Sigmoid colon (tissue), 7 donors: ENCODE measurements around the gene DEGS1. TPM values are rescaled to one million over a fixed set of nuclear protein-coding genes. Genes with fewer than 3 reads are reported as not detected.

ENCODE experiments used
- DNase-seq: peaks from one replicate; pipeline ENCODE4 v3.0.0-alpha.2; 2019
- H3K27ac ChIP-seq, 4 donors: fragments of 200-600 bp; sonication (generic); one replicate each; pipeline ENCODE4 v1.5.1; 2016 to 2019; ENCODE audit warnings: mild to moderate bottlenecking in 1 of 4
- H3K27me3 ChIP-seq, 3 donors: fragments of 200-600 bp; sonication (generic); one replicate each; pipeline ENCODE4 v1.5.1; 2019; ENCODE audit warnings: mild to moderate bottlenecking in 1 of 3
- H3K36me3 ChIP-seq, 4 donors: fragments of 200-600 bp; sonication (generic); one replicate each; pipeline ENCODE4 v1.5.1; 2016 to 2019
- H3K4me1 ChIP-seq, 4 donors: fragments of 200-600 bp; sonication (generic); one replicate each; pipeline ENCODE4 v1.5.1; 2017 to 2019
- H3K4me3 ChIP-seq, 4 donors: fragments of 200-600 bp; sonication (generic); one replicate each; pipeline ENCODE4 v1.5.1; 2017 to 2019; ENCODE audit warnings: mild to moderate bottlenecking in 2 of 4, moderate library complexity in 1 of 4
- H3K9me3 ChIP-seq, 4 donors: fragments of 200-600 bp in 3 of 4; sonication (generic) in 3 of 4; one replicate each; pipeline versions ENCODE4 v1.5.1 to v1.6.1; 2013 to 2019
- CTCF ChIP-seq, 4 experiments: fragments of 450-650 bp in 3 of 4; fragments of 200-600 bp in 1 of 4; IDR thresholded peaks; one replicate each; pipeline ENCODE4 v1.5.1; 2016 to 2019; ENCODE audit warnings: antibody characterized with exemption in 4 of 4, mild to moderate bottlenecking in 3 of 4, moderate library complexity in 2 of 4
- EP300 ChIP-seq, 4 donors: sonication (generic); formaldehyde crosslinking; IDR thresholded peaks; one replicate each; pipeline ENCODE4 v1.6.1; 2017; ENCODE audit warnings: antibody characterized with exemption in 4 of 4
- POLR2A ChIP-seq, 2 donors: fragments of 450-650 bp; IDR thresholded peaks; one replicate each; pipeline ENCODE4 v1.6.1; 2016; ENCODE audit warnings: antibody characterized with exemption in 2 of 2, mild to moderate bottlenecking in 2 of 2, moderate library complexity in 2 of 2
- POLR2AphosphoS5 ChIP-seq, 4 donors: sonication (generic); formaldehyde crosslinking; IDR thresholded peaks; one replicate each; pipeline ENCODE4 v1.6.1; 2017; ENCODE audit warnings: antibody characterized with exemption in 4 of 4
- WGBS, 2 donors: extraction: QIAGEN DNeasy Blood & Tissue Kit; methylation state at CpG; one replicate each; pipeline ENCODE4 v1.1.7; 2013; 5-methylcytosine and 5-hydroxymethylcytosine counted together
- intact Hi-C: fragments of 100-400 bp; cut with DNase I; formaldehyde crosslinking; loops from one replicate; pipeline ENCODE4 v1.15.1; 2023
- polyA plus RNA-seq, 3 donors: library from polyadenylated mRNA; stranded (reverse); fragments of 200-250 nt; gene quantifications; one replicate each; pipeline ENCODE4 v1.2.3, GENCODE V29; 2013
- total RNA-seq, 4 donors: library from RNA; depleted of rRNA; stranded (reverse); fragments of >200 nt; gene quantifications; one replicate each; pipeline ENCODE4 v1.1.0, GENCODE V29; 2016
- donor health status: healthy with polysubstance abuse.
- donor health status: Bipolar disorder and iron deficiency.
- donor health status: healthy.

DEGS1 gene
- total and polyA plus RNA-seq, 7 donors = 4.8 to 111 (median 84.6) TPM

GRCh38 chr1:224217655-224218623 is 34.9 kb downstream of the DEGS1 start:
- Histone ChIP-seq H3K27me3 (no peaks in the 10 kb centered on the region), H3K36me3 (no peaks in the 10 kb centered on the region), H3K4me1 (peaks cover 0 to 11% (median 9%) of the 10 kb centered on the region in 4 donors), H3K27ac (no peak overlapping the region), H3K4me3 (no peak overlapping the region), H3K9me3 (no peaks in the 10 kb centered on the region)
- TF ChIP-seq POLR2AphosphoS5 (IDR thresholded peaks at IDR 0.05) (no peak), EP300 (IDR thresholded peaks at IDR 0.05) (no peak), POLR2A (IDR thresholded peaks at IDR 0.05) (no peak), CTCF (IDR thresholded peaks at IDR 0.05) (no peak)
- 83 to 90% methylated on average over 11 of the region's 11 CpGs for WGBS, 2 donors
- no peak for DNase-seq
- intact Hi-C loops = no loop called here

GRCh38 chr1:224219011-224219611 is 36.1 kb downstream of the DEGS1 start:
- DNase-seq = no peak
- H3K27ac ChIP-seq = no peak overlapping the region
- no peaks in the 10 kb centered on the region for H3K27me3 ChIP-seq
- peaks cover 0 to 13% (median 7%) of the 10 kb centered on the region in 4 donors for H3K4me1 ChIP-seq
- whole genome bisulfite sequencing, 2 donors = 83 to 87% methylated on average over 5 of the region's 5 CpGs
- TF ChIP-seq EP300 (IDR thresholded peaks at IDR 0.05) (no peak), POLR2A (IDR thresholded peaks at IDR 0.05) (no peak), POLR2AphosphoS5 (IDR thresholded peaks at IDR 0.05) (no peak), CTCF (IDR thresholded peaks at IDR 0.05) (no peak)
- intact Hi-C loops = no loop called here
- H3K9me3 ChIP-seq = no peaks in the 10 kb centered on the region
- H3K4me3 ChIP-seq = no peak overlapping the region
- no peaks in the 10 kb centered on the region for H3K36me3 ChIP-seq

GRCh38 chr1:224219612-224220059 is 36.6 kb downstream of the DEGS1 start:
- TF ChIP-seq EP300 (IDR thresholded peaks at IDR 0.05) (no peak), POLR2A (IDR thresholded peaks at IDR 0.05) (no peak), CTCF (IDR thresholded peaks at IDR 0.05) (no peak), POLR2AphosphoS5 (IDR thresholded peaks at IDR 0.05) (no peak)
- DNase-seq = no peak
- Histone ChIP-seq H3K27me3 (no peaks in the 10 kb centered on the region), H3K36me3 (no peaks in the 10 kb centered on the region), H3K4me3 (no peak overlapping the region), H3K27ac (no peak overlapping the region), H3K4me1 (peaks cover 0 to 18% (median 12%) of the 10 kb centered on the region in 4 donors), H3K9me3 (no peaks in the 10 kb centered on the region)
- 77 to 84% methylated on average over 7 of the region's 7 CpGs for WGBS, 2 donors
- intact Hi-C loops = no loop called here

GRCh38 chr1:224223819-224224714 is 41.0 kb downstream of the DEGS1 start:
- 75 to 80% methylated on average over 12 of the region's 12 CpGs for WGBS, 2 donors
- H3K27me3 ChIP-seq = no peaks in the 10 kb centered on the region
- no peaks in the 10 kb centered on the region for H3K9me3 ChIP-seq
- intact Hi-C loops = loop anchor here (2.0 kb wide), 1 partner anchor 41 kb away; the partner anchor contains the start of gene DEGS1
- H3K4me3 ChIP-seq = peak overlapping the region in 3 of 4 donors; percentile 1 to 23 (median 13)
- TF ChIP-seq POLR2A (IDR thresholded peaks at IDR 0.05) (no peak), POLR2AphosphoS5 (IDR thresholded peaks at IDR 0.05) (peak in 3 of 4 donors; percentile 44 to 63 (median 55))
- peaks cover 0 to 26% (median 8%) of the 10 kb centered on the region in 4 donors for H3K36me3 ChIP-seq
- DNase-seq = no peak
- peaks cover 0 to 22% (median 15%) of the 10 kb centered on the region in 4 donors for H3K4me1 ChIP-seq
- H3K27ac ChIP-seq = peak overlapping the region; percentile 51 to 80 (median 76)
